Body of pancreas (tissue), 4 donors: ENCODE data around the gene HDAC1. TPM values are rescaled to one million over a fixed set of nuclear protein-coding genes. Genes with fewer than 3 reads are reported as not detected.
A peak's percentile ranks its signal among the peaks of the same experiment; 100 is the strongest.

Source experiments
- ATAC-seq: fragments of 150-250 bp; one replicate; pipeline ENCODE4 v1.9.1; 2016
- DNase-seq, 4 donors: peaks; one replicate each; pipeline ENCODE4 v3.0.0-alpha.2; 2019
- H3K27ac ChIP-seq, 4 donors: fragments of 200-600 bp; sonication (generic); 1 replicate in 3 of 4; 2 replicates in 1 of 4; pipeline versions ENCODE4 v1.5.1 to v1.6.1; 2016 to 2019; ENCODE audit warnings: mild to moderate bottlenecking in 1 of 4, mixed read lengths in 1 of 4, moderate library complexity in 1 of 4
- H3K27me3 ChIP-seq, 2 donors: fragments of 200-600 bp; sonication (generic); one replicate each; pipeline ENCODE4 v1.6.0; 2016; ENCODE audit warnings: mild to moderate bottlenecking in 1 of 2
- H3K36me3 ChIP-seq, 2 donors: fragments of 200-600 bp; sonication (generic); replicated peaks in 1 of 2; 2 replicates each; pipeline ENCODE4 v1.5.1; 2016; ENCODE audit warnings: low read depth in 2 of 2; ENCODE audit not compliant: insufficient read depth in 1 of 2
- H3K4me1 ChIP-seq: fragments of 200-600 bp; sonication (generic); one replicate; pipeline ENCODE4 v1.6.0; 2016
- H3K4me3 ChIP-seq, 2 donors: fragments of 200-600 bp; sonication (generic); 1 replicate in 1 of 2; 2 replicates in 1 of 2; pipeline ENCODE4 v1.5.1; 2016 to 2019
- H3K9me3 ChIP-seq, 3 donors: fragments of 200-600 bp; sonication (generic); 1 replicate in 2 of 3; 2 replicates in 1 of 3; pipeline ENCODE4 v1.5.1; 2016
- POLR2A ChIP-seq, 3 donors: fragments of 450-650 bp; IDR thresholded peaks; one replicate each; pipeline ENCODE4 v1.6.1; 2016; ENCODE audit warnings: antibody characterized with exemption in 3 of 3, mild to moderate bottlenecking in 2 of 3
- WGBS, 2 donors: methylation state at CpG; one replicate each; pipeline ENCODE4 v1.1.5; 2017; 5-methylcytosine and 5-hydroxymethylcytosine counted together
- intact Hi-C: fragments of 100-400 bp; cut with DNase I; formaldehyde crosslinking; loops from one replicate; pipeline ENCODE4 v1.15.1; 2023
- total RNA-seq, 2 donors: library from RNA; depleted of rRNA; stranded (reverse); fragments of >200 nt; gene quantifications; one replicate each; pipeline ENCODE4 v1.1.0, GENCODE V29; 2016
- TF ChIP-seq, protein P1 (sequence below), 7 experiments: fragments of 450-650 bp in 4 of 7; fragments of 200-600 bp in 3 of 7; sonication (generic) in 3 of 7; IDR thresholded peaks; one replicate each; pipeline ENCODE4 v1.5.1; 2016 to 2019; ENCODE audit warnings: antibody characterized with exemption in 7 of 7

HDAC1 gene
- total RNA-seq, 2 donors from 2014 or later: 32.7 to 50.4 TPM

DNA sequence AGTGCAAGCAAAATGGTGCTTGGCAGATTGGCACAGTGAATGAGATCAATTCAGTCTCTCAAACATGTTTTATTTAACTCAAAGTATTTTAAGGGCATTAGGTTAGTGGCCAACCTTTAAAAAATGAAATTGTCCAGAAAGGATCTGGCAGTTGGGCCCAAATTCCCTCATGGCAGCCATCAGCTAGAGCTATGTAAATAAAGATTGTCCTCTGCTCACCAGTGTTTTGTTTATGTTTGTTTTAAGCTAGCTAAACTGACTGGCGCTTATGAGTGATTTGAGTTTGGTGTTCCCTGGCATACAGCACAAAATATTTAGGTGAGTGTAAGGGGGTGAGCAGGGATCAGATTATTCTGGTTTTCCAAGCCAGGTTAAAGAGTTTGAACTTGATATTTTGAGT lies 18.1 kb downstream of the HDAC1 start:
- TF ChIP-seq POLR2A (IDR thresholded peaks at IDR 0.05): no peak
- TF ChIP-seq, protein P1, sequence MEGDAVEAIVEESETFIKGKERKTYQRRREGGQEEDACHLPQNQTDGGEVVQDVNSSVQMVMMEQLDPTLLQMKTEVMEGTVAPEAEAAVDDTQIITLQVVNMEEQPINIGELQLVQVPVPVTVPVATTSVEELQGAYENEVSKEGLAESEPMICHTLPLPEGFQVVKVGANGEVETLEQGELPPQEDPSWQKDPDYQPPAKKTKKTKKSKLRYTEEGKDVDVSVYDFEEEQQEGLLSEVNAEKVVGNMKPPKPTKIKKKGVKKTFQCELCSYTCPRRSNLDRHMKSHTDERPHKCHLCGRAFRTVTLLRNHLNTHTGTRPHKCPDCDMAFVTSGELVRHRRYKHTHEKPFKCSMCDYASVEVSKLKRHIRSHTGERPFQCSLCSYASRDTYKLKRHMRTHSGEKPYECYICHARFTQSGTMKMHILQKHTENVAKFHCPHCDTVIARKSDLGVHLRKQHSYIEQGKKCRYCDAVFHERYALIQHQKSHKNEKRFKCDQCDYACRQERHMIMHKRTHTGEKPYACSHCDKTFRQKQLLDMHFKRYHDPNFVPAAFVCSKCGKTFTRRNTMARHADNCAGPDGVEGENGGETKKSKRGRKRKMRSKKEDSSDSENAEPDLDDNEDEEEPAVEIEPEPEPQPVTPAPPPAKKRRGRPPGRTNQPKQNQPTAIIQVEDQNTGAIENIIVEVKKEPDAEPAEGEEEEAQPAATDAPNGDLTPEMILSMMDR (IDR thresholded peaks at IDR 0.05): no peak
- Histone ChIP-seq H3K27ac (peak overlapping the region in 1 of 4 donors; percentile 25), H3K4me1 (peaks cover 22% of the 10 kb centered on the region), H3K36me3 (peaks cover 0 to 2% of the 10 kb centered on the region in 2 donors), H3K4me3 (no peak overlapping the region), H3K27me3 (no peaks in the 10 kb centered on the region), H3K9me3 (no peaks in the 10 kb centered on the region)
- 9 to 40% methylated on average over 1 of the region's 1 CpG for WGBS, 2 donors
- DNase-seq (no peak), ATAC-seq (no peak)
- intact Hi-C loops: no loop called here

DNA sequence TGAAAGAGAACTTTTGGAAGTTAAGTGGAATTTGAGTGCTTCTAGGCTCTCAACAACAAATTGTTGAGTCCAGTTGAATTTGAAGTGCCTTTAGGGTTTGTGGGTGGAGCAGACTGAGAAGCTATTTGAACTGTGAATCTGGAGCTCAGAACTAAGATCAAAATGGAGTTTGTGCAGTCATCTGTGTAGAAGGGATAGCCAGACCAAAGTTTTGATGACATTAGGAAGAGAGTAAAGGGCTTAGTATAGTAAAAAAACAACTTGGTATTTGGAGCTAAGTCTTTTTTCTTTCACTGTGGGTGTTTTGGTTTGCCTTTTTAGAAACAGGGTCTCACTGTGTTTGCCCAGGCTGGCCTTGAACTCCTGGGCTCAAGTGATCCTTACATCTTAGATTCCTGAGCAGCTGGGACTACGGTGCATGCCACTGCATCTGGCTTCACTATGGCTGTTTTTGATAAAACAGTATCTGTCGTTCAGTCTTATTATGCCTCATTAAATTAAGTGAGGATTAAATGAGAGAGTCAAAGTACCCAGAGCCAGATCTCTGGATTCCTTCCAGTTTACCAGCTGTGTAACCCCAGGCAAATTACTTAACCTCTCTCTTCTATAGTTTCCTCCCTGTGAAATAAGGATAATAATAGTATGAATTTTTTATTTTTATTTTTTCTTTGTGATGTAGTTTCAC lies 20.0 kb downstream of the HDAC1 start:
- no peaks in the 10 kb centered on the region for H3K9me3 ChIP-seq
- DNase-seq: no peak
- intact Hi-C loops: no loop called here
- H3K27ac ChIP-seq: no peak overlapping the region
- H3K36me3 ChIP-seq: no peaks in the 10 kb centered on the region
- TF ChIP-seq, protein P1 (IDR thresholded peaks at IDR 0.05): no peak
- TF ChIP-seq POLR2A (IDR thresholded peaks at IDR 0.05): no peak
- H3K27me3 ChIP-seq: no peaks in the 10 kb centered on the region
- H3K4me1 ChIP-seq: peaks cover 26% of the 10 kb centered on the region
- WGBS, 2 donors: 30 to 31% methylated on average over 2 of the region's 2 CpGs
- no peak overlapping the region for H3K4me3 ChIP-seq
- no peak for ATAC-seq

DNA sequence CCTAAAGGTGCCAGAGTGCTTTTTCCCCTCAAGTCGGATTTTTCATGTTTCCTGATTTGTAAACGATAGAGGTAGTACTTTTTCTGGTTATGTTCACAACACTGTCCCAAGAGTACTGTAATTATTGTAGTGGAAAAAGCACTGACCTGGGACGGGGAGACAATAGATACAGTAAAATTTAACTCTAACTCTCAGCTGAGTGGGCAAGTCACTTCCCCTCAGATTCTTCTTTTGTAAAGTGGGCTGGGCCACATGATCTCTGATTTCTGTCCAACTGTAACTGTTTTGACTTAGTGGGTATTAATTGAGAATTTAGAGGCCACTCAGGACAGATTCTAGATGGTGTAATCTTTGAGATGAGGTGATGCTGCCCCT lies 25.0 kb downstream of the HDAC1 start:
- DNase-seq: no peak
- no peak for ATAC-seq
- Histone ChIP-seq H3K9me3 (no peaks in the 10 kb centered on the region), H3K27ac (no peak overlapping the region), H3K4me3 (no peak overlapping the region), H3K36me3 (no peaks in the 10 kb centered on the region), H3K27me3 (no peaks in the 10 kb centered on the region), H3K4me1 (peaks cover 16% of the 10 kb centered on the region)
- 65 to 66% methylated on average over 3 of the region's 3 CpGs for WGBS, 2 donors
- intact Hi-C loops: no loop called here
- TF ChIP-seq, protein P1 (IDR thresholded peaks at IDR 0.05): no peak
- no peak for TF ChIP-seq POLR2A (IDR thresholded peaks at IDR 0.05)

DNA sequence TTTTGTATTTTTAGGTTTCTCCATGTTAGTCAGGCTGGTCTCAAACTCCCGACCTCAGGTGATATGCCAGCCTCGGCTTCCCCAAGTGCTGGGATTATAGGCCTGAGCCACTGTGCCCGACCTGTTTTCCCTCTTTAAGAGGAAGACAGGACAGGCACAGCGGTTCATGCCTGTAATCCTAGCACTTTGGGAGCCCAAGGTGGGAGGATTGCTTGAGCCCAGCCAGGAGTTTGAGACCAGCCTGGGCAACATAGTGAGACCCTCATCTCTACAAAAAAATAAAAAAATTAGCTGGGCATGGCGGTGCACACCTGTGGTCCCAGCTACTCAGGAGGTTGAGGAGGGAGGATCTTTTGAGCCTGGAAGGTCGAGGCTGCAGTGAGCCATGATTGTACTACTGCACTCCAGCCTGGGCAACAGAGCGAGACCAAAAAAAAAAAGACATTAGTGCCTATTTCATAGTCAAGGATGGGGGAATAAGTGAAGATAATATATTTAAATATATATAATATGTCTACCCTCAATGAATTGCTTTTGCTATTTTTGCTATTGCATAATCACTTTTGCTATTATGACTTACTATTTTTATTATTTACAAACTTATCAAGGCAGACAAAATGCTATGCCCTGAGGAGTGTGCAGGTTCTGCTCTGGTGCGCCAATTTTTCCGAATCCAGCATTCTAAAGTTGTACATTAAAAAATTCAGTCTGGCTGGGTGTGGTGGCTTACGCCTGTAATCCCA lies 26.4 kb downstream of the HDAC1 start:
- no peaks in the 10 kb centered on the region for H3K27me3 ChIP-seq
- H3K4me3 ChIP-seq: no peak overlapping the region
- peaks cover 27% of the 10 kb centered on the region for H3K4me1 ChIP-seq
- no peak overlapping the region for H3K27ac ChIP-seq
- no peak for DNase-seq
- no peaks in the 10 kb centered on the region for H3K36me3 ChIP-seq
- 92% methylated on average over 10 of the region's 10 CpGs for WGBS, 2 donors
- no peak for TF ChIP-seq POLR2A (IDR thresholded peaks at IDR 0.05)
- TF ChIP-seq, protein P1 (IDR thresholded peaks at IDR 0.05): no peak
- intact Hi-C loops: no loop called here
- H3K9me3 ChIP-seq: no peaks in the 10 kb centered on the region
- ATAC-seq: no peak
